IMR-90 (cell line): ENCODE data around the gene ST3GAL3.

Experiments used
- CHD1 ChIP-seq: IDR thresholded peaks from 2 replicates; pipeline ENCODE4 v1.6.1; 2012; ENCODE audit warnings: low read depth, low read length, improper control_type of control experiment
- MAFK ChIP-seq: IDR thresholded peaks from 2 replicates; pipeline ENCODE4 v1.6.1; 2012; ENCODE audit warnings: low read depth, low read length, improper control_type of control experiment
- MXI1 ChIP-seq: IDR thresholded peaks from 2 replicates; pipeline ENCODE4 v1.6.1; 2012; ENCODE audit warnings: low read depth, mild to moderate bottlenecking, low read length, moderate library complexity, borderline replicate concordance
- POLR2A ChIP-seq: IDR thresholded peaks from 2 replicates; pipeline ENCODE4 v1.6.1; 2012; ENCODE audit warnings: mild to moderate bottlenecking, low read depth, low read length
- RAD21 ChIP-seq: IDR thresholded peaks from 2 replicates; pipeline ENCODE4 v1.6.1; 2012; ENCODE audit warnings: low read length, improper control_type of control experiment
- RCOR1 ChIP-seq: IDR thresholded peaks from 2 replicates; pipeline ENCODE4 v1.6.1; 2012; ENCODE audit warnings: mild to moderate bottlenecking, low read length, improper control_type of control experiment; ENCODE audit not compliant: insufficient replicate concordance
- RFX5 ChIP-seq: IDR thresholded peaks from 2 replicates; pipeline ENCODE4 v1.8.0; 2012; ENCODE audit warnings: low read depth, mild to moderate bottlenecking, low read length, moderate library complexity
- TF ChIP-seq, protein P1 (sequence below): conservative IDR thresholded peaks from 2 replicates; pipeline ENCODE4 v1.5.1; 2012; ENCODE audit warnings: mild to moderate bottlenecking, low read depth, low read length, improper control_type of control experiment

DNA sequence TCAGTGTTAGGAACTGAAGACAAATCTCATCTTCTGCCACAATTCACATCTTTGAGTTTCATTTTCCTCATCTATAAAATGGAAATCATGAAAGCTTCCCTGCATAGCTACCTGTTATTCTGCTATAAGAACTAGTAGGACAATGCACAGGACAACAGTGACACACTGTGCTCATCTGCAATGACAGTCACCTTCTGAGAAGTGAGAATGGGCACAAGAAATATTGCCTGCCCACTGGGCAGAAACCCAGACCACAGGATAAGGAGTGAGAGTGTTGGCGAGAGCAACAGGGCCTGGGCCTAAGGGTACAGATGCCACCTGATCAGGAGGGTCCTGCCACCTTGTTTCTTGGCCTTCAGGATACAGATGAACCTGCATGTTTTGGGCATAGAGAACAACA, 203.0 kb downstream of the ST3GAL3 start:
- TF ChIP-seq POLR2A = no peak
- no peak for TF ChIP-seq RCOR1
- TF ChIP-seq MXI1 = no peak
- TF ChIP-seq, protein P1, sequence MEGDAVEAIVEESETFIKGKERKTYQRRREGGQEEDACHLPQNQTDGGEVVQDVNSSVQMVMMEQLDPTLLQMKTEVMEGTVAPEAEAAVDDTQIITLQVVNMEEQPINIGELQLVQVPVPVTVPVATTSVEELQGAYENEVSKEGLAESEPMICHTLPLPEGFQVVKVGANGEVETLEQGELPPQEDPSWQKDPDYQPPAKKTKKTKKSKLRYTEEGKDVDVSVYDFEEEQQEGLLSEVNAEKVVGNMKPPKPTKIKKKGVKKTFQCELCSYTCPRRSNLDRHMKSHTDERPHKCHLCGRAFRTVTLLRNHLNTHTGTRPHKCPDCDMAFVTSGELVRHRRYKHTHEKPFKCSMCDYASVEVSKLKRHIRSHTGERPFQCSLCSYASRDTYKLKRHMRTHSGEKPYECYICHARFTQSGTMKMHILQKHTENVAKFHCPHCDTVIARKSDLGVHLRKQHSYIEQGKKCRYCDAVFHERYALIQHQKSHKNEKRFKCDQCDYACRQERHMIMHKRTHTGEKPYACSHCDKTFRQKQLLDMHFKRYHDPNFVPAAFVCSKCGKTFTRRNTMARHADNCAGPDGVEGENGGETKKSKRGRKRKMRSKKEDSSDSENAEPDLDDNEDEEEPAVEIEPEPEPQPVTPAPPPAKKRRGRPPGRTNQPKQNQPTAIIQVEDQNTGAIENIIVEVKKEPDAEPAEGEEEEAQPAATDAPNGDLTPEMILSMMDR = no peak
- no peak for TF ChIP-seq RAD21
- no peak for TF ChIP-seq MAFK
- no peak for TF ChIP-seq CHD1
- no peak for TF ChIP-seq RFX5
